IgD-negative memory B cell (primary cell): ENCODE measurements around the gene ZNF280A. TPM values are rescaled to one million over a fixed set of nuclear protein-coding genes. Genes with fewer than 3 reads are reported as not detected.
"Not testable (repeated sequence)": the region's sequence is repeated elsewhere in the genome, so short reads cannot be mapped to it uniquely, and the experiment has no call there.

Source experiments
- H3K27ac Mint-ChIP-seq, 3 donors: one replicate each; pipeline ENCODE4 v1.8.0; 2020 to 2022; ENCODE audit warnings: mild to moderate bottlenecking in 3 of 3, mixed read lengths in 3 of 3, moderate library complexity in 1 of 3
- H3K27me3 Mint-ChIP-seq: one replicate; pipeline ENCODE4 v1.8.0; 2021; ENCODE audit warnings: mixed read lengths
- H3K36me3 Mint-ChIP-seq: one replicate; pipeline ENCODE4 v1.8.0; 2020; ENCODE audit warnings: mild to moderate bottlenecking, mixed read lengths
- H3K4me1 Mint-ChIP-seq, 3 donors: one replicate each; pipeline ENCODE4 v1.8.0; 2020 to 2022; ENCODE audit warnings: mixed read lengths in 3 of 3, mild to moderate bottlenecking in 1 of 3
- H3K4me3 Mint-ChIP-seq, 4 donors: one replicate each; pipeline ENCODE4 v1.8.0; 2020 to 2022; ENCODE audit warnings: mild to moderate bottlenecking in 4 of 4, mixed read lengths in 4 of 4, moderate library complexity in 3 of 4
- H3K9me3 Mint-ChIP-seq, 3 donors: one replicate each; pipeline ENCODE4 v1.8.0; 2020 to 2021; ENCODE audit warnings: mixed read lengths in 3 of 3, mild to moderate bottlenecking in 1 of 3
- polyA plus RNA-seq: library from polyadenylated mRNA; unstranded; fragments of 300-500 nt; fragmentation: Illumina TruSeq; gene quantifications from one replicate; pipeline ENCODE4 v1.2.3, GENCODE V29; 2021

ZNF280A gene
- polyA plus RNA-seq, 1 donor from 2014 or later = not detected

DNA sequence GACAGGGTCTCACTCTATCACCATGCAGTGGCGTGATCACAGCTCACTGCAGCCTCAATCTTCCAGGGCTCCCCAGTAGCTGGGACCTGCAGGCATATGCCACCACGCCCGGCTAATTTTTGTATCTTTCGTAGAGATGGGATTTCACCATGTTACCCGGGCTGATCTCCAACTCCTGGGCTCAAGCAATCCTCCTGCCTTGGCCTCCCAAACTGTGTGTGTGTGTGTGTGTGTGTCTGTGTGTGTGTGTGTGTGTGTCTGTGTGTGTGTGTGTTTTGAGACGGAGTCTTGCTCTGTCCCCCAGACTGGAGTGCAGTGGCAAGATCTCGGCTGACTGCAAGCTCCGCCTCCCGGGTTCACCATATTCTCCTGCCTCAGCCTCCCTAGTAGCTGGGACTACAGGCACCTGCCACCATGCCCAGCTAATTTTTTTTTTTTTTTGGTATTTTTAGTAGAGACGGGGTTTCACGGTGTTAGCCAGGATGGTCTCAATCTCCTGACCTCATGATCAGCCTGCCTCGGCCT is 12.5 kb upstream of the ZNF280A start:
- H3K9me3 Mint-ChIP-seq, H3K36me3 Mint-ChIP-seq, H3K4me3 Mint-ChIP-seq: not testable (repeated sequence)

GRCh38 chr22:22531770-22532546 is 11.9 kb upstream of the ZNF280A start:
- Mint-ChIP-seq H3K36me3 (no peaks in the 10 kb centered on the region), H3K9me3 (peaks cover 0 to 1% (median 0%) of the 10 kb centered on the region in 3 donors), H3K4me1 (peaks cover 0 to 4% (median 0%) of the 10 kb centered on the region in 3 donors), H3K27ac (no peak overlapping the region), H3K27me3 (peaks cover 1% of the 10 kb centered on the region), H3K4me3 (no peak overlapping the region)

More for the DNA sequence above, 12.5 kb upstream of the ZNF280A start:
- not testable (repeated sequence) for H3K27ac Mint-ChIP-seq, H3K4me1 Mint-ChIP-seq, H3K27me3 Mint-ChIP-seq

DNA sequence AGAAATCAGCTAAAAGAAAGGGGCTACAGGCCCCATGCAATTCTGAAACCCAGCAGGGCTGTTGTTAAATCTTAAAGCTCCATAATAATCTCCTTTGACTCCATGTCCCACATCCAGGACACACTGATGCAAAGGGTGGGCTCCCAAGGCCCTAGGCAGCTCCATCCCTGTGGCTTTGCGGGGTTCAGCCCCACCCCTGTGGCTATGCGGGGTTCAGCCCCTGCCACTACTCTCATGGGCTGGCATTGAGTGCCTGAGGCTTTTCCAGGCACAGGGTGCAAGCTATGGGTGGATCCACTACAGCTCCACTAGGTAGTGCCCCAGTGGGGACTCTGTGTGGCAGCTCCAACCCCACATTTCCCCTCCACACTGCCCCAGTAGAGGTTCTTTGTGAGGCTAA is 8.7 kb upstream of the ZNF280A start:
- H3K27ac Mint-ChIP-seq = no peak overlapping the region

DNA sequence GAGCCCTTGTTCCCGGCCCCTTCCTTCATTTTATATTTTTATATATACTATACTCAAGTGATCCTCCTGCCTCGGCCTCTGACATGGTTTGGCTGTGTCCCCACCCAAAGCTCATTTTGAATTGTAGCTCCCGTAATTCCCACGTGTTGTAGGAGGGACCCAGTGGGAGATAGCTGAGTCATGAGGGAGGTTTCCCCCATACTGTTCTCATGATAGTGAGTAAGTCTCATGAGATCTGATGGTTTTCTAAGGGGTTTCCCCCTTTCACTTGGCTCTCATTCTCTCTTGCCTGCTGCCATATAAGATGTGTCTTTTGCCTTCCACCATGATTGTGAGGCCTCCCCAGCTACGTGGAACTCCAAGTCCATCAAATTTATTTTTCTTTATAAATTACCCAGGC is 7.2 kb upstream of the ZNF280A start:
- Mint-ChIP-seq H3K4me3 (no peak overlapping the region), H3K9me3 (no peaks in the 10 kb centered on the region), H3K36me3 (no peaks in the 10 kb centered on the region), H3K27me3 (no peaks in the 10 kb centered on the region), H3K4me1 (peaks cover 0 to 4% (median 0%) of the 10 kb centered on the region in 3 donors), H3K27ac (no peak overlapping the region)

More for the DNA sequence above, 8.7 kb upstream of the ZNF280A start:
- Mint-ChIP-seq H3K4me3 (no peak overlapping the region), H3K4me1 (peaks cover 0 to 4% (median 0%) of the 10 kb centered on the region in 3 donors), H3K9me3 (peaks cover 0 to 1% (median 0%) of the 10 kb centered on the region in 3 donors), H3K36me3 (no peaks in the 10 kb centered on the region), H3K27me3 (no peaks in the 10 kb centered on the region)

GRCh38 chr22:22526125-22526912 is 6.2 kb upstream of the ZNF280A start:
- no peak overlapping the region for H3K4me3 Mint-ChIP-seq
- no peaks in the 10 kb centered on the region for H3K27me3 Mint-ChIP-seq
- H3K9me3 Mint-ChIP-seq = no peaks in the 10 kb centered on the region
- H3K27ac Mint-ChIP-seq = no peak overlapping the region
- peaks cover 0 to 4% (median 0%) of the 10 kb centered on the region in 3 donors for H3K4me1 Mint-ChIP-seq
- no peaks in the 10 kb centered on the region for H3K36me3 Mint-ChIP-seq

DNA sequence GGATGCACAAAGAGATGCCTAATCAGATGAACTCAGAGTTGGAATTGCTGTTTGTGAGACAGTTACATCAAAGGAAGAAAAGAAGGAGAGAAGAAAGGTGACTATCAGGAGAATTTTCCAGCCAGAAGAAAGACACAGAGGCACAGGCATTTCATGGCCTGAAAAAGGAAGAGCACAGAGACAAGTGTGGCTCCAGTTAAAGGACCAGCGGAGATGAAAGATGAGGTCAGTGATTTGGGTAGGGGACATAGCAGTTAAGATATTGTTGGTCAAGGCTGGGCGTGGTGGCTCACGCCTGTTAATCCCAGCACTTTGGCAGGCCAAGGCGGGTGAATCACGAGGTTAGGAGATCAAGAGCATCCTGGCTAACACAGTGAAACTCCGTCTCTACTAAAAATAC is 3.4 kb upstream of the ZNF280A start:
- Mint-ChIP-seq H3K36me3 (no peaks in the 10 kb centered on the region), H3K27ac (no peak overlapping the region), H3K4me3 (no peak overlapping the region), H3K4me1 (peaks cover 0 to 4% (median 0%) of the 10 kb centered on the region in 3 donors), H3K27me3 (peaks cover 2% of the 10 kb centered on the region), H3K9me3 (no peaks in the 10 kb centered on the region)

GRCh38 chr22:22521631-22522030 is 1.6 kb upstream of the ZNF280A start:
- no peaks in the 10 kb centered on the region for H3K36me3 Mint-ChIP-seq
- H3K27ac Mint-ChIP-seq = no peak overlapping the region
- peaks cover 0 to 4% (median 0%) of the 10 kb centered on the region in 3 donors for H3K4me1 Mint-ChIP-seq
- H3K9me3 Mint-ChIP-seq = no peaks in the 10 kb centered on the region
- H3K27me3 Mint-ChIP-seq = peaks cover 2% of the 10 kb centered on the region
- H3K4me3 Mint-ChIP-seq = no peak overlapping the region

DNA sequence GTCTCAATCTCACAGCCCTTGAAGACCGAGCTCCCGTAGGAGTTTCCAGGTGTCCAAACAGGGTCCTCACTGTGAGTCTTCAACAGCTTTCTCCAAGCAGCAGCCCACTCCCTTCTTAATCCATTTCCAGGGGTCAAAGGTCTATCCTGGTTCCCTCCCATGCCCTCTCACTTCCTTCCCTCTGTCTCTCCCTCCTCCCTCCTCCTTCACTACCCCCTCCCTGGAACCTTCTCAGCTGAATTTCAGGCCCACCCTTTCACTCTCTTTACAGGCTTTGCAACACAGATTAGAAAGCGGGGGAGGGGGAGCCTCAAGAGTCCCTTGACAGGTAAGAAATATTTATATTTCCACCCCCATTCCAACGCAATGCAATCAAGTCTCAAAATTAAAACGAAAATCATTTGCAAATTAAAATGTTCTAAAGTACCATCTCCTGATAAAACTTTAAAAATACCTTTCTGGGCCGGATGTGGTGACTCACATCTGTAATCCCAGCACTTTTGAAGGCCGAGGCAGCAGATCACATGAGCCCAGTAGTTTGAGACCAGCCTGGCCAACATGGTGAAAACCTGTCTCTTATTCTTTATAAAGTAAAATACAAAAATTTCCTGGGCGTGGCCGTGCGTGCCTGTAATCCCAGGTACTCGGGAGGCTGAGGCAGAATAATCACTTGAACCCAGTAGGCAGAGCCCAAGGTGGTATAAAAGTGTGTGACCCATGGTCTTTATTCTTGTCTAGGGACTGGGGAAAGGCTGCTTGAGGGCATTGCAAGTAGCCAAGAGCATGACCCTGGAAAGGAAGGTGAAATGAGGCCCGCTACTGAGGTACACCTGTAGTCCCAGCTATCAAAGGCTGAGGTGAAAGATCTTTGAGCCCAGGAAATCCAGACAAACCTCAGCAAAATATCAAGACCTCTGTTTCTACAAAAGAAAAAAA is 865 bp upstream of the ZNF280A start:
- Mint-ChIP-seq H3K27me3 (peaks cover 5% of the 10 kb centered on the region), H3K4me3 (no peak overlapping the region), H3K27ac (no peak overlapping the region), H3K9me3 (no peaks in the 10 kb centered on the region), H3K36me3 (no peaks in the 10 kb centered on the region), H3K4me1 (peaks cover 0 to 4% (median 0%) of the 10 kb centered on the region in 3 donors)

DNA sequence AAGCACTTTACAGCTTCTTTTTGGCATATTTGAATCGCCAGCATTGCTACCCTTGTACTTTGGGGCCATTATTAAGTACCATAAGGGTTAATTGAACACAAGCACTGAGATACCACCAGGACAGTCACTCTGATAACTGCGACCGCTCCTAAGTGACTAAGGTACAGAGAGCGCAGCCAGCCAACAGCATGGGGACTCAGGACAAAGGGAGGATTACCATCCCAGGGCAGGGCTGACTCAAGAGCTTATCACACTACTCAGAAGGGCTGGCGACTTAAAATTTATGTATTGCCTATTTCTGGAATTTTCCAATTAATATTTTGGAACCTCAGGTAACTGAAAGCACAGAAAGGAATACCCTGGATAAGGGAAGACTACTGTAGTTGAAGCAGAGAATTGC is 479 bp downstream of the ZNF280A start:
- Mint-ChIP-seq H3K27me3 (peaks cover 12% of the 10 kb centered on the region), H3K4me3 (no peak overlapping the region), H3K9me3 (no peaks in the 10 kb centered on the region), H3K4me1 (peaks cover 0 to 4% (median 0%) of the 10 kb centered on the region in 3 donors), H3K36me3 (no peaks in the 10 kb centered on the region), H3K27ac (no peak overlapping the region)

- no peak overlapping the region for H3K4me3 Mint-ChIP-seq
- H3K27ac Mint-ChIP-seq = no peak overlapping the region
- peaks cover 2 to 7% (median 6%) of the 10 kb centered on the region in 3 donors for H3K4me1 Mint-ChIP-seq
- no peaks in the 10 kb centered on the region for H3K9me3 Mint-ChIP-seq
- no peaks in the 10 kb centered on the region for H3K36me3 Mint-ChIP-seq
- peaks cover 13% of the 10 kb centered on the region for H3K27me3 Mint-ChIP-seq
Observed at GRCh38 chr22:22516992-22517391, 3.1 kb downstream of the ZNF280A start.

DNA sequence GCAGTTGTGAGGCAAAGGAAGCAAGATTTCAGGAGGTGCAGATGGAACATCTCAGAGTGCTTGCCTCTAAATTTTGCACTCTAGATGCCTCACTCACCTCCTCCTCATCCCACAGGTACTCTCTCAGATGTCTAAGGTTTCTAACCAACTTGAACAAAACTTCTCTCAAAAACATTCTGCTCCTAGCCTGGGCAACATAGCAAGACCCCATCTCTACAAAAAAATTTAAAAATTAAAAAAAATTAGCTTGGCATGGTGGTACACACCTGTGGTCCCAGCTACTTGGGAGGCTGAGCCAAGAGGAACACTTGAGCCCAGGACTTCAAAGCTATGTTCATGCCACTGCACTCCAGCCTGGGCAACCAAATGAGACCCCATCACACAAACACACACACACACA is 4.2 kb downstream of the ZNF280A start:
- H3K27me3 Mint-ChIP-seq = peaks cover 15% of the 10 kb centered on the region
- no peak overlapping the region for H3K27ac Mint-ChIP-seq
- H3K36me3 Mint-ChIP-seq = no peaks in the 10 kb centered on the region
- peaks cover 2 to 6% (median 6%) of the 10 kb centered on the region in 3 donors for H3K4me1 Mint-ChIP-seq
- no peaks in the 10 kb centered on the region for H3K9me3 Mint-ChIP-seq
- no peak overlapping the region for H3K4me3 Mint-ChIP-seq

DNA sequence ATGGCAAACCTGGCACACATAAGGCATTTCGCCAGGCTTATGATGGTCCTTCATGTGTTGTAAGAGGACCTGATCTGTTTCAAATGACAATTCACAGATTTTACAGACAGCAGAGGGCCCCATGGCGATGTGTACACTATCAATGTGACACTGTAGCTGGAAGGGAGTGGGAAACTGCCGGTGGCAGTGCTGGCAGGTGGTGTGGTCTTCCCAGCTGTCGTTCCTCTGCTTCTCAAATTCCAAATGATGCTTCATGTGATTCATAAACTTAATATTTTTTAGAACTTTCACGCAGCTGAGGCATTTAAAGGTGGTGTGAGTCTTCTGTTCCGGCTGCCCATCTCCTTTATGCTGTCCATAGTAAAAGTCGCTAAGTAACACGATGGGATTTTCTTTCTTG is 5.6 kb downstream of the ZNF280A start:
- not testable (repeated sequence) for H3K4me1 Mint-ChIP-seq, H3K9me3 Mint-ChIP-seq, H3K36me3 Mint-ChIP-seq, H3K4me3 Mint-ChIP-seq
- H3K27ac Mint-ChIP-seq = peak overlapping the region in 1 of 3 donors; percentile 48
- H3K27me3 Mint-ChIP-seq = peaks cover 14% of the 10 kb centered on the region

DNA sequence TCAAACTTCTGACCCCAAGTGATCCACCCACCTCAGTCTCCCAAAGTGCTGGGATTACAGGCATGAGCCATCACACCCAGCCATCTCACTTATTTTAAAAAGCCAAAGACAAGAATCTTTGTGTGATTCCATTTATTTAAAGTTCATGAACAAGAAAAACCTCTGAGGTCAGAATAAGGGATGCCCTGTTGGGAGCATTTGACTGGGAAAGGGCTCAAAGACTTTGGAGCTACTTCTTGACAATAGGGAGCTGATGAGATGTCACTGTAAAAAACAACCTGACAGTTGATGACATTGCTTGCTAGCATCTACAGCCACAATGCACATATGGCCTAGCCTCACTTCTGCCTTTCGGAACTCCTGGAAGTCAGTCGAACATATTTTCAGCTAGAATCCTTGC is 6.5 kb downstream of the ZNF280A start:
- H3K27me3 Mint-ChIP-seq = peaks cover 14% of the 10 kb centered on the region
- no peak overlapping the region for H3K27ac Mint-ChIP-seq
- no peaks in the 10 kb centered on the region for H3K36me3 Mint-ChIP-seq
- no peaks in the 10 kb centered on the region for H3K9me3 Mint-ChIP-seq
- peaks cover 4 to 6% (median 6%) of the 10 kb centered on the region in 3 donors for H3K4me1 Mint-ChIP-seq
- no peak overlapping the region for H3K4me3 Mint-ChIP-seq

- Mint-ChIP-seq H3K36me3 (no peaks in the 10 kb centered on the region), H3K4me3 (no peak overlapping the region), H3K27me3 (peaks cover 14% of the 10 kb centered on the region), H3K4me1 (peaks cover 4 to 7% (median 7%) of the 10 kb centered on the region in 3 donors), H3K9me3 (no peaks in the 10 kb centered on the region), H3K27ac (no peak overlapping the region)
Observed at GRCh38 chr22:22512951-22513350, 7.1 kb downstream of the ZNF280A start.
